Muscle of arm (tissue), 14 donors: ENCODE data around the gene ATP2C1. TPM values are rescaled to one million over a fixed set of nuclear protein-coding genes. Genes with fewer than 3 reads are reported as not detected.
"Not testable (repeated sequence)": the region's sequence is repeated elsewhere in the genome, so short reads cannot be mapped to it uniquely, and the experiment has no call there.

Source experiments
- DNase-seq: peaks from one replicate; pipeline ENCODE4 v3.0.0-alpha.2; 2013
- long read RNA-seq, 11 donors: transcript quantifications; one replicate each; lab custom pipeline, GENCODE V29; 2026
- polyA plus RNA-seq, 12 donors: library from polyadenylated mRNA; unstranded; fragments of 120-200 nt; gene quantifications; one replicate each; pipeline ENCODE4 v1.2.1, GENCODE V29; 2013; ENCODE audit not compliant: insufficient read length in 12 of 12

The ATP2C1 gene, protein sequence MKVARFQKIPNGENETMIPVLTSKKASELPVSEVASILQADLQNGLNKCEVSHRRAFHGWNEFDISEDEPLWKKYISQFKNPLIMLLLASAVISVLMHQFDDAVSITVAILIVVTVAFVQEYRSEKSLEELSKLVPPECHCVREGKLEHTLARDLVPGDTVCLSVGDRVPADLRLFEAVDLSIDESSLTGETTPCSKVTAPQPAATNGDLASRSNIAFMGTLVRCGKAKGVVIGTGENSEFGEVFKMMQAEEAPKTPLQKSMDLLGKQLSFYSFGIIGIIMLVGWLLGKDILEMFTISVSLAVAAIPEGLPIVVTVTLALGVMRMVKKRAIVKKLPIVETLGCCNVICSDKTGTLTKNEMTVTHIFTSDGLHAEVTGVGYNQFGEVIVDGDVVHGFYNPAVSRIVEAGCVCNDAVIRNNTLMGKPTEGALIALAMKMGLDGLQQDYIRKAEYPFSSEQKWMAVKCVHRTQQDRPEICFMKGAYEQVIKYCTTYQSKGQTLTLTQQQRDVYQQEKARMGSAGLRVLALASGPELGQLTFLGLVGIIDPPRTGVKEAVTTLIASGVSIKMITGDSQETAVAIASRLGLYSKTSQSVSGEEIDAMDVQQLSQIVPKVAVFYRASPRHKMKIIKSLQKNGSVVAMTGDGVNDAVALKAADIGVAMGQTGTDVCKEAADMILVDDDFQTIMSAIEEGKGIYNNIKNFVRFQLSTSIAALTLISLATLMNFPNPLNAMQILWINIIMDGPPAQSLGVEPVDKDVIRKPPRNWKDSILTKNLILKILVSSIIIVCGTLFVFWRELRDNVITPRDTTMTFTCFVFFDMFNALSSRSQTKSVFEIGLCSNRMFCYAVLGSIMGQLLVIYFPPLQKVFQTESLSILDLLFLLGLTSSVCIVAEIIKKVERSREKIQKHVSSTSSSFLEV
- polyA plus RNA-seq, result 10 to 100 TPM in 11 of 12 donors, not detected in 1; 44.5 to 92.9 (median 82.9) TPM
- long read RNA-seq, donor 1, full-length matches to known transcripts, result 5 of 5 reads
- long read RNA-seq, donor 1, partial matches to known transcripts, result 0 of 5 reads
- long read RNA-seq, donor 1, other reads (novel, unspliced or antisense), result 0 of 5 reads
- long read RNA-seq, donor 2, full-length matches to known transcripts, result 6 of 13 reads
- long read RNA-seq, donor 2, partial matches to known transcripts, result 7 of 13 reads
- long read RNA-seq, donor 2, other reads (novel, unspliced or antisense), result 0 of 13 reads
- long read RNA-seq, donor 3, full-length matches to known transcripts, result 3 of 3 reads
- long read RNA-seq, donor 3, partial matches to known transcripts, result 0 of 3 reads
- long read RNA-seq, donor 3, other reads (novel, unspliced or antisense), result 0 of 3 reads
- long read RNA-seq, donor 4, full-length matches to known transcripts, result 1 of 1 reads
- long read RNA-seq, donor 4, partial matches to known transcripts, result 0 of 1 reads
- long read RNA-seq, donor 4, other reads (novel, unspliced or antisense), result 0 of 1 reads
- long read RNA-seq, donor 5, full-length matches to known transcripts, result 10 of 10 reads
- long read RNA-seq, donor 5, partial matches to known transcripts, result 0 of 10 reads
- long read RNA-seq, donor 5, other reads (novel, unspliced or antisense), result 0 of 10 reads
- long read RNA-seq, donor 6, full-length matches to known transcripts, result 3 of 3 reads
- long read RNA-seq, donor 6, partial matches to known transcripts, result 0 of 3 reads
- long read RNA-seq, donor 6, other reads (novel, unspliced or antisense), result 0 of 3 reads
- long read RNA-seq, donor 7, full-length matches to known transcripts, result 3 of 8 reads
- long read RNA-seq, donor 7, partial matches to known transcripts, result 5 of 8 reads
- long read RNA-seq, donor 7, other reads (novel, unspliced or antisense), result 0 of 8 reads
- long read RNA-seq, donor 8, full-length matches to known transcripts, result 5 of 5 reads
- long read RNA-seq, donor 8, partial matches to known transcripts, result 0 of 5 reads
- long read RNA-seq, donor 8, other reads (novel, unspliced or antisense), result 0 of 5 reads
- long read RNA-seq, donor 9, full-length matches to known transcripts, result 3 of 10 reads
- long read RNA-seq, donor 9, partial matches to known transcripts, result 0 of 10 reads
- long read RNA-seq, donor 9, other reads (novel, unspliced or antisense), result 7 of 10 reads
- long read RNA-seq, donor 10, full-length matches to known transcripts, result 4 of 4 reads
- long read RNA-seq, donor 10, partial matches to known transcripts, result 0 of 4 reads
- long read RNA-seq, donor 10, other reads (novel, unspliced or antisense), result 0 of 4 reads
- long read RNA-seq, donor 11, full-length matches to known transcripts, result 6 of 6 reads
- long read RNA-seq, donor 11, partial matches to known transcripts, result 0 of 6 reads
- long read RNA-seq, donor 11, other reads (novel, unspliced or antisense), result 0 of 6 reads

DNA sequence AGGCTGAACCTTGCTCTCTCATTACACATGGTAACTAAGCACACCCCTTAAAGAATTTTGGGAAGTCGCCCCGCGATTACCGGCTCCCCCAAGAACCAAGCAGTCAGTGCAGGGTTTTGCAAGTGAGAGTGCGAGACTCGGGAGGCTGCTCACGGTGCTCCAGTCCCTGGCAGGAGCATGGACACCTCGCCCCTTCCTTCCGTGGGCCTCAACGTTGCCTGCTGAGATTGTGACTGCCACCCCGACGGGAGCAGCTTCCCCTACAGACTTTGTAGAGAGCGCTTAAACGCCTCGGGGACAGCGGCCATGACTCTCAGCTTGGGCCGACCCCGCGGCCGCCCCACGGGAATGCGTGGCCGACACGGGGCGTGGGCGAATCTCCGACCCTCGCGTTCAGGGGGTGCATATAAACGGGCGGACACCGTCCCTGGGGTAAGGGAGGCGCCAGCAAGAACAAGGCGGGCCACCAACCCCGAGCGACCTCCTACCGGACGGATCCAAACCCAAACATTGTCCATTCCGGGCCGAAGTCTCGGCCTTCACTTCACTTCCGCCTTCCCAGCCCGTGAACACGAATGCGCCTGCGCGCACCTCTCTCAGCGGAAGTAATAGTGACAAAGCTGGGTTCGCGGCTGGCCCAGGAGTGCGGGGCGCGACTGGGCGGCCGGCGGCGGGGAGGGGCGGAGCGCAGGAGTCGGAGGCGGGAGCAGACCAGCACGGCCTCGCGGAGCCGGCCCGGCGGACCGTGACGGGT lies at the start of gene ATP2C1:
TSS of gene ATP2C1 (plus strand) at position 709 of the 754 bp plus-strand sequence. CDS start 686 bp downstream, outside the sequence.
- DNase-seq, result peak; percentile 96

DNA sequence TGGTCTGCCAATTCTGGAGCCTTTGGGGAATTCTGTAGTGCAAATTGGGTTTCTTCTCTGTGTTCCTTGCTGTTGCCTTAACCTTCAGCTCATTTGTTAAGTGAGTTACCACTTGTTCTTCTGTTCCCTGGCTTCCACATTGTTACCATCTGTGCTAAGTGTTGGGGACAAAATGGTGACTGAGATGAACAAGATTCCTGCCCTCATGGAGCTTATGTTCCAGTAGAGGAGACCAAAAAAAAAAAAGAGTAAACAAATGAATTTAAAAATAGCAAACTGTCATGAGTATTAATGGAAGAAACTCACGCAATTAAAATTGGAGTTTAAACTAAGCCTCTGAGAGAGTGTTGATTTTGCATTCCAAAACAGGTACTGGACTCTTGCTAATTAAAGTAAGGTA lies 49.4 kb upstream of the ATP2C1 start:
- DNase-seq, result no peak

DNA sequence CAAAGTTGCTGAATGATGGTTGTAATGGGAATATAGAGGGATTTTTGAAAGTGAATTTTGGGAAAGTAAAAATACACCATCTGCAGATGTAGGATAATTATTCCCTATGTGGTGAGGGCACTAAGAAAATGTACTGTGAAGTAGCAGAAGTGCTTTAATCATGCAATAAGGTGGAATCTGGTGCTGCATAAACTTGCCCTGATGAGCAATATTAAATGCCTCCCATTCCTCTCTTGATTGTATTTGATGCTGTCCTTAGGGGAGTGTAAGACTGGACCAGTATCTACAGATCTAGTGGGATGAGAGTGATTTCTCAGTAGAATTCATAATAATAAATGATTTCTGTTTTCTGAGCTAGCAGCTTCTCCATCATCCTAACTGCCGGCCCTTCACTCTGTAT lies 47.7 kb upstream of the ATP2C1 start:
- DNase-seq, result no peak

DNA sequence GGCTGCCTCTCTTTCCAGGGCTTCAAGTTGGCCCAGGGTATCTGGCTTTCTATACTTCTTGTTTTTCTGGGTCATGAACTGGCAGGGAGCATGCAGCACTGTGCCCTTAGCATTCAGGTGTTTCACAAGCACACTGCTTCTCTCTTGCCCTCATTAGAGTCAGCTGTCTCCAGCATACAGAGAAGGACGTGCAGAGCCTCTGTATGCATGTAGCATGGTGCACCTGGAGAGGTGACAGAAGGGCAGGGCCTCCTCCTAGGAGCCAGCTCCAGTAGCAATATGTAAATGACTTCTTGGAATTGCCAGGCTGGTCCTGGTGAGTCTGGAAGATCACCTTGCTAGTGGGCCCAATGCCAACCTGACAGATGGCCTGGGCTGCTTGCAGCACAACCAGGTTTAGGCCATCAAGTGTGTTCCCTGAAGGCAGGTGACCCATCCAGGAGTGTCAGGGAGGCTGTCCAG lies 44.8 kb upstream of the ATP2C1 start:
- DNase-seq, result no peak

DNA sequence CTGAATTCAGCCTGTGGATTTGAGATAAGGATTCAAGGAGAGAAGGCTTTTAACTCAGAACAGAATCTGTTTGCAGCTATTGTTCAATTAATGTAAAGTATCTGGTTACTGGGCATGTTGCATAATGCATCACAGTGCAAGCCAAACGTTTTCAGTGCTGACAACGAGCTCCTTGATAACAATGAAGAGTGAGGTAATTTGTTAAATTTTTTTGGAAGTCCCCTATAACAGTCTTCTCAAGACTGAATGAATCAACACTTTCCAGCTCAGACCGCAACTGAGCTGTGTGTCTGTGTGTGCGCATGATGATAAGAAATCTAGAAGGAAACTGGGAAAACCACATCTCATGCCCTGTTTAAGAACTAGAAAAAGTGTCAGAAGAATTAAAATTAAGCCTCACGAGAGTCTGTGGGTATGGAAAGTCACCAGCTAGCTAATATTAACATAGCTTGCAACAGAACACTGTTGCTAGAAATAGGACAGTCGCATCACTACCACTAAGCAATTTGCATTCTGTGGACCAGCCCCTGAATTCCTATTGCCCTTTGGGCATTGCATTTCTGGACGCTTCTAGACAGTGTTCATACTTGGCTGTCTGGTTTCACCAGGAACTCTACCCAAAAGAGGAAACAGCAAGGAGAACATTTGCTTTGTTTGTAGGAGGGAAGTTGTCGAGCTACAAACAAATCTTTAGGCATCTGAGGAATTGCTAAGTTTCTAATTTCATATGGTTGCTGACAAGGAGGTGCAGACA lies 43.7 kb upstream of the ATP2C1 start:
- peak; percentile 17 for DNase-seq

DNA sequence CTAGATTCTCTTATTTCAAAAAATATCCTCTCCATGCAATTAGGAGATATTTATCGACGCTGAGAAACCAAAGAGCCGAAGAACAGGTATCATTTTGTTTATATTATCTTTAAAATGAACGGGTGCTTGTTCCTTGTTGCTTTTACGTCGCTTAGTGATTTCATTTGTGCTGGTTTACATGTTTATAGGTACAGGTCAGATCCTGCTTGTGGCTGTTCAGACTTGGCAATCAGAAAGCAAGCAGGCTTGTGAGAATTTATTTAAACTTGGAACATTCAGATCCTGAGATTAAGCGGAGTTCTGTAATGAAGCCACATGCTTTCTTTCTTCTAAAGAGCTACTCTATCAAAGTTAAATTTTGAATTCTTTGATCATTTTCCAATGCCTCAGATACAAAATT lies 43.0 kb upstream of the ATP2C1 start:
- DNase-seq, result no peak

DNA sequence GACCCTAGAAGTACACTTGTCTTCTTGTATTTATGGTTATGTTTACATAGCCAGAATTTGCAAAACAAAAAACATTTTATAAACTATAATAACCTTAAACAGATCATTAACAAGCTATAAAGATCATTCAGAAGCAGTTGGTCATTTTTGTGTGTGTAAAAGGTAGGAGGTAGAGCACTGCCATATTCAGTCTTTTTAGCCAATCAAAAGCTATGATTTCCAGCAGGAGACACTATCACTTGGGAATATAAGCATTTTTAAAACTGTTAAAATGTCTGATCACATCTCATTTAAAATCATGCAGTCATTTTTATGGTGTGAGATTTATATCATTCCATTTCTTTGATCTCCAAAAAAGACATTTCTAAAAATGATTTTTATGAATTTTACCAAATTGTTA lies 42.6 kb upstream of the ATP2C1 start:
- no peak for DNase-seq

DNA sequence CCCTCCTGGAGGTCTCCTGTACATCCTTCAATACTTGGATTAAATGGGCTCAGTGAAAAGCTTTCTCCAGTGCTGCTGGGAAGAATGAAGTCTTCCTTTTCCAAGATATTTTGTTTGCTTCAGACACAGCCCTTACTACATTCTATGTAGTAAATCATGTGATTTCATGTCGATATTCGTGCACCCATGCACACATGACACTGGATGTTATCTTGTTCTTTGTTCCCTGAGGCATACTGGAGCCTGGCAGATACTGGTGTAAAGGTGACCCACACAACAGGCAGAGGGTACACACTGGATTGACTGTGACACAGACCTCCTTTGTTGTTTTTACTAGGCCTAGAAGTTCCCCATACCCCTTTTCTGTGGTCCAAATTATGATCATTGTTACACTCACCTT lies 40.3 kb upstream of the ATP2C1 start:
- no peak for DNase-seq

DNA sequence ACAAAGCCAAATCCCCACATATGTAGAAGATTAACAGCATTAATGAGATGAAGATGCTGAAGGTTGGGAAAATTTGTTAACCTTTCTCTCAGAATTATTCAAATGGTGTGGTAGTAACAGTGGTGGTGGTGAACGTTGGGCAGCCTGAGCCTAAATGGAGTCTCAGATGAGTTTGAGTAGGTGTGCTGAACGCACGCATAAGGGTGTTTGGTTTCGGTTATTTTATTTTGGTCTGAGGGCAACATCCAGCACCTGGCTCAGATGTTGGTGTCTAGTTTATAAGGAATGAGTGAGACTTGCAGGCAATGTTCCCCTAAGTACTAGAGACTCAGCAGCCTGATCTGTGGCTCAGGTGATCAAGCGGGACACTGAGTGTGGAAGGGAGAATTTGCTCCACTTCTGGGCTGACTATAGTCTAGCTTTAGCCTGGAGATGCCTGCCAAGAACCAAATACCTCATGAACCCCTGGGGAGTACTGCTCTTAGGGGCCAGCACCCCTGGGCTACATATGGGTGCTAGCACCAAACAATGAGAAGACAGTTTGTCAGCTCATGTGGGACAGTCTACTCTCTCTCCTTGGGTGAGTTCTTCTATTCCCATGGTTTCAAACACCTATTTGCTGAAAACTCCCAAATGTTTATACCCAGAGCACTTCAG lies 39.5 kb upstream of the ATP2C1 start:
- no peak for DNase-seq

DNA sequence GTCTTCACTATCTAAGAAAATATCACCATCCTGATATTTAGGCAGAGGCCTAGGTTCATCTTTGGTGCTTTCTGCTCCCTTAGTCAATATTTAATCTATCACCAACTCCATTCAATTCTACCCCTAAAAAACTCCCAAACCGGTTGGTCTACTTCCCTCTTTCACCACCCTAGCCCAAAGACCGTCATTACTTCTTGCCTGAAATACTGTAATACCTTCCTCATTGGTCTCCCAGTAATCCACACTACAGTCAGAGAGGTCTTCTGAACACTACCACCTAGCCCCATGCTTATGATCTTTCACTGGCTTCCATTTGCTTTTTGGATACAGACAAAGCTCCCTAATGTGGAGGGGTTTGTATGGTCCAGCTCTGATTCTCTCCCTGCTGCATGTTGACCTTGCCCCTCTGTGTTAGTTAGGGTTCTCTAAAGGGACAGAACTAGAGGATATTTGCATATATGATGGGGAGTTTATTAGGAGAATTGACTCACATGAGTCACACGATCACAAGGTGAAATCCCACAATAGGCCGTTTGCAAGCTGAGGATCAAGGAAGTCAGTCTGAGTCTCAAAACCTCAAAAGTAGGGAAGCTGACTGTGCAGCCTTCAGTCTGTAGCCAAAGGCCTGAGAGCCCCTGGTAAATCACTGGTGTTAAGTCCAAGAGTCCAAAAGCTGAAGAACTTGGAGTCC lies 36.4 kb upstream of the ATP2C1 start:
- DNase-seq, result no peak

DNA sequence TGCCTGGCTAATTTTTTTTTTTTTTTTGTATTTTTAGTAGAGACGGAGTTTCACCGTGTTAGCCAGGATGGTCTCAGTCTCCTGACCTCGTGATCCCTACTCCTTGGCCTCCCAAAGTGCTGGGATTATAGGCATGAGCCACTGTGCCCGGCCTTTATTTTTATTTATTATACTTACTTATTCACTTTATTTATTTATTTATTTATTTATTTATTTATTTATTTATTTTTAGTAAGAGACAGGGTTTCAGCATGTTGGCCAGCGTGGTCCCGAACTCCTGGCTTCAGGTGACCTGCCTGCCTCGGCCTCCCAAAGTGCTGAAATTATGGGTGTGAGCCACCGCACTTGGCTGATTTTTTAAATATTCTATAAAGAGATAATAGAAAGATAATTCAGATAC lies 31.8 kb upstream of the ATP2C1 start:
- not testable (repeated sequence) for DNase-seq

DNA sequence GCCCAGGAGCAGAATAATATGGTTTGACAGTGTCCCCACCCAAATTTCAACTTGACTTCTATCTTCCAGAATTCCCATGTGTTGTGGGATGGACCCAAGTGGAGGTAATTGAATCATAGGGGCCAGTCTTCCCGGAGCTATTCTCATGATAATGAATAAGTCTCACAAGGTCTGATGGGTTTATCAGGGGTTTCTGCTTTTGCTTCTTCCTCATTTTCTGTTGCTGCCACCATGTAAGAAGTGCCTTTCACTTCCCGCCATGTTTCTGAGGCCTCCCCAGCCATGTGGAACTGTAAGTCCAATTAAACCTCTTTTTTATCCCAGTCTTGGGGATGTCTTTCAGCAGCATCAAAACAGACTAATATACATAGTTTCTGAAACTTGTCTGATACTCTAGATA lies 28.4 kb upstream of the ATP2C1 start:
- no peak for DNase-seq

DNA sequence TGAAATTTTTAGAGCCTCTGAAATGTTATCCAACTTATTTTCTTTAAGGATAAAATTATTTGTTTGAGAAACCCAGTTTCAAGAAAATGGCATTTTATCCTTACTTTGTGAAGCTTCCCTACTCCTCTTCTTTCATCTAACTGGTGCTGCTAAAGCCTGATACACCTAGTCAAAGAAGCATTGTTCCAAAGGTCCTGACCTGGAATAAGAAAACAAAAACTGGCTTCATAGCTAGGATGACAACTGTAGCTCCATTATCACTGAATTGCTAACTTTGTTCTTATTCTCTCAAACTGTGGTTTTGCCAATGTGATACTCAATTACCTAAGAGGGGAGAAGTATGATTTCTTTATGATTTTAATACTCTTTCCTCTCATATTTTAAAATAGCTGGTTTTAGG lies 27.6 kb upstream of the ATP2C1 start:
- no peak for DNase-seq

DNA sequence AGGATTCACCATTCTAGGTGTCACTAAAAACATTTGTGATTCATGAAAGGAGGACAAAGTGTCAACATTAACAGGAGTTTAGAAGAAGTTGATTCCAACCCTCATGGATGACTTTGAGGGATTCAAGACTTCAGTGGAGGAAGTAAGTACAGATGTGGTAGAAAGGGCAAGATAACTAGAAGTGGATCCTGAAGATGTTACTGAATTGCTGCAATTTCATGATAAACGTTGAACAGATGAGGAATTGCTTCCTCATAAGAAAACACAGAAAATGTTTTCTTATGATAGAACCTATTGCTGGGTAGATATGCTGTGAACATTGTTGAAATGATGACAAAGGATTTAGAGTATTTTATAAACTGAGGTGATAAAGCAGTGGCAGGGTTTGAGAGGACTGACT lies 23.5 kb upstream of the ATP2C1 start:
- DNase-seq, result no peak

DNA sequence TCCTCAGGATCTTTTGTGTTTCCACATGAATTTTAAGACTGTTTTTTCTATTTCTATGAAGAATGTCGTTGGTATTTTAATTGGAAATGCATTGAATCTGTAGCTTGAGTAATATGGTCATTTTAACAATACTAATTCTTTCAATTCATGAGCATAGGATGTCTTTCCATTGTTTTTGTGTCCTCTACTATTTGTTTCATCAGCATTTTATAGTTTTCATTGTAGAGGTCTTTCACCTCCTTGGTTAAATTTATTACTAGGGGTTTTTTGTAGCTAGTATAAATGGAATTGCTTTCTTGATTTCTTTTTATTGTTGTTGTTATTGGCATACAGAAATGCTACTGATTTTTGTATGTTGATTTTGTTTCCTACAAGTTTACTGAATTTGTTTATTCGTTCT lies 17.3 kb upstream of the ATP2C1 start:
- DNase-seq, result no peak

DNA sequence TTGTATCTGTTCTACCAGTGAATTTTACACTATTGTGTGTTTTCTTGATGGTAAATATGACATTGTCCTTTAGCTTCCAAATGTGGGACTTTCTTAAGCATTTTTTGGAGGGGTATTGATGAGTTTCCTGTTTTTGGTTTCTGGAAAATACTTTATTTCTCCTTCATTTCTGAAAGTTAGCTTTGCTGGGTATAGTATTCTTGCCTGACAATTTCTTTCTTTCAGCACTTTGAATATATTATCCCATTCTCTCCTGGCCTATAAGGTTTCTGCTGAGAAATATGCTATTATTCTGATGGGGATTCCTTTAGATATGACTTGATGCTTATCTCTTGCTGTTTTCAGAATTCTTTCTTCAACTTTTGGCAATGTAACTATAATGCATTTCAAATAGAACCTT lies 15.4 kb upstream of the ATP2C1 start:
- DNase-seq, result no peak
